NCI-H2196 (cell line): ENCODE data around the gene TFPI.
"Not testable (repeated sequence)": the region's sequence is repeated elsewhere in the genome, so short reads cannot be mapped to it uniquely, and the experiment has no call there.

Source experiments
- DNase-seq: peaks from one replicate; lab custom pipeline; 2025; ENCODE audit not compliant: unreplicated experiment; lab: John Stamatoyannopoulos, UW

TFPI gene

DNA sequence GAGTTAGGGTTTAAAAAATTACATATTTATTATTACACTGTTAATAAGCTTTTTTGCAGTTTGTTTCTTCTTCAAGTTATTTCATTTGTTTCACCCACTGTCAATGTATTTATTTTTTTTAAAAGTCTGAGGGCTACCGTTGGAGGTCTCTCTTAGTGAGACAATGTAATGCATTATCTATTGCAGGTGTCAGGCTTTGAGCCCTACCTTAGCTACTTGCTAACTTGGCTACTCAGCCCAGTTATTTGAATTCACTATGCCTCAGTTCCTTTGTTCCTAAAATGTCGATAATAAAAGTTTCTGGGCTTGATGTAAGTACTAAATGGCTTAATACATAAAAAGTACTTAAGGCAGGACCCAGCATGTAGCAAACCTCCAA lies 458 bp upstream of the TFPI start:
- no peak for DNase-seq

DNA sequence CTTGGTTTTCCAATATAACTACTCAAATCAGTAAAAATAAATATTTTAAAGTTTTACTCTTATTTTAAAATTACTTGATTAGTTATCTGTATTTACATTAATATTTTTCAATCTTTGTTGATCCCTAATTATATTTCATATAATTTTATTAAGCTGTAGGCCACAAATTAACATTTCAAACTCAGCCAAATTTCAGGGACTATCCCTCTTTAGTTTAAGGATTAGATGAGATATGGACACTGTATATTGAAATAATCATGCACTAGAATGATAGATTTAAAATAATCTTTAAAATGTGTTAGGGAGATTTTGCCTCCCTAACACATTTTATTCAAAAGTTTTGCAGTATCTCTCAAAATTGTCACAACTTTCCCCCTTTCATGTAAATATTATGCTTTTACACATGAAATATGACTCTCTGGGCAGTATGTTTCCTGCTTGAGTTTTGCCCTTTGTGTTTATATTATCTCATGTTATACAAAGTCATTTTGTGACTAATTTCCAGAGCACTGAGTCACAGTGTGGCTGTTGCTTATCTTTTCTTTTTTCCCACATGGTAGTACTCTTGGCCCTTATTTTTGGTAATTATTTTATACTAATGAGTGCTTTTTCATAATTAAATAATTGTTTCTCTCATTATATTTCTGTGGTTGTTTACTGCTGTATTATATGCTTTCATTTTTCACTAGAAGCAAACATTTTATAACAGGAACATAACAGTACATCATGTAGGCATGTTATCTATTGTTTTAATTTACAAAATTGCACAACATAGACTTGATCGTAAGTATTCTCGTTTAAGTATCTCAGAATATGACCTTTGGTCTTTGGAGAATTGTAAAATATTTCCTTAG lies 1.2 kb downstream of the TFPI start:
- DNase-seq, result no peak

GRCh38 chr2:187552381-187552780 lies 1.9 kb downstream of the TFPI start:
- DNase-seq, result no peak

DNA sequence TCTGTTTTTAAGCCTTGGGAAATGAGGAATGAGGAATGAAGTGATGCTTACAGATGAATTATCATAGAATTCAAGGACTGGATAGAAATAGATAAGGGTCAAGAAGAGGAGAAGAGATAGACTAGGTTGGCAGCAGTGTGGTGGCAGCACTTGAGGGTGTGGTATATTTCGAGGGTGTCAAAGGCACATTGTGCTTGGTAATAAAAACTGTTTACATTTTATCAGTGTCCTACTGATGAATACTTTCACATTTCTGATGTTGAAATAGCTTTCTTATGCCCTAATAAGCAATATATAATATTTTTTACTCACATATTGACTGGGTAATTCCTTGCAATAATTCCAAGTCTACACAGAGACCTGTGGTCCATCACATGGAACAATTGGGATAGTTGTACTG lies 3.4 kb downstream of the TFPI start:
- no peak for DNase-seq

GRCh38 chr2:187549951-187550555 lies 4.2 kb downstream of the TFPI start:
- no peak for DNase-seq

DNA sequence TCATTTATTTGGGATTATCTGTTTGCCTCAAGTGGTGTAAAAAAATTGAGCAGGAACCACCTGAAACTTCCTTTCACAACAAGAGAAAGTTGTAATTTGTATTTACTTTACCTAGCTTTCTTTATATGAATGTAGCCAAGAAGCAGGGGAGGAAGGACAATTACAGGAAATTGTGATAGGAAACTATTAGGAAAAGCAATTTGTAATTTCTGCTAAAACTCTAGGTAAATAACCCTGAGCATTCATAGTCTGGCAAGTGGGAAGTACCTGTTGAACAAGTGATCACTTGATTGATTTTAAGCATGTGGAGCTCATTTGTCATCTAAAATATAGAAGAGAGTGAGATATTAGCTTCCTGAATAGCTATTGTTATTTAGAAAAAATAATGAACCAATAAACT lies 5.0 kb downstream of the TFPI start:
- DNase-seq, result no peak

DNA sequence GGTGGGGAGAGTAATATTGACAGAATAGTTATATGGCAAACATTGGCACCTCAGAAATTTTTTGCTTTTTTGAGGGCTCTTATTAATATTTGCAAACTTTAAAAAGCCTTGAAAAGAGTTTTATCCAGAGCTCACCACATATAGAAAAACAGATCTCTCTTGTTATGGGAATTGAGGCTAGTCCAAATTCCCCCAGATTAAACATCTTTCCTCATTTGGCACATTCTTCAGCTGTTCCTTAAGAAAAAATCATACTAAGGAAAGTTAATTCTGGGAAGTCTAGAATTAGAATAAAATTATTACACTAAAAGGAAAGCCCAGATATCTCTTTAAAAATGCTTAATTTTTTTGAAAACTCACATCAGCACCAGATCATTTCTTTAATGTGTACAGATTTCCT lies 5.6 kb downstream of the TFPI start:
- DNase-seq, result no peak

- no peak for DNase-seq
Observed at GRCh38 chr2:187547353-187547979, 6.8 kb downstream of the TFPI start.

GRCh38 chr2:187546762-187547333 lies 7.4 kb downstream of the TFPI start:
- no peak for DNase-seq

- DNase-seq, result no peak
Observed at GRCh38 chr2:187545238-187545751, 8.9 kb downstream of the TFPI start.

- DNase-seq, result no peak
Observed at GRCh38 chr2:187544371-187545080, 9.7 kb downstream of the TFPI start.

DNA sequence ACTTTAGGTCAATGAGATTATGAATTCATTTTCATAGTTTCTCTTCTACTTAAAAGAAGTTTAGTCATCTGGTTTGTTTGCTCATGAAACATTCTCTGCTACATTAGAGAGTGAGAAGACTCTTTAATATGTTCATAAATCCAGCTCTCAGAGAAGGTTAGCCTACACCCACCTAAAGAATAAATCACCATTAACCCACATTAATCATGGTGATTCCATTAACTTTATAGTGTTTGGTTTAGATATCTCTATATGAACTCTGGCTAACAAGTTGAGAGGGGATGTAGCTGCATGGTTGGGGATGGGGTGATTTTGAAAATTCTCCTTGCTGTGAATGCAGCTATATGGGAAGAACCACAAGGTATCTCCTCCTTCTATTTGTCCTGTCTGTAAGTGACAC lies 10.7 kb downstream of the TFPI start:
- DNase-seq, result no peak

DNA sequence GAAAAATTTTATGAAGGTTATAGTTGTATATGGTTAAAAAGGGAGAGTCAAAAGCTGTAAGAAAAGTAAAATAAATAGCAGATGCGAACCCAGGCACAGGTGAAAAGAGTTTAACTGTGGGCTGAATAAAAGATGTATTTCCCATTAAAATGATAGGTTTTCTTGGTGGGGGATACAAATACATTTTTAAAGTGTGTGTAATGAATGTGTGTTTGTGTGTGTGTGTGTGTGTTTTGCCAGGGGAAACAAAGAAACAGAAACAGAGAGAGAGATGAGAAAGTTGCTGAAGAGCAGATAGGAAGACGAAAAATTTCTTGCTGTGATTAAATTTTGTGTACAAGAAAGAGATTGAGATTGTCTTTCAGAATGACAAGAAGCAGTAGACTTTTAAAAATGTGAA lies 12.1 kb downstream of the TFPI start:
- no peak for DNase-seq

- DNase-seq, result no peak
Observed at GRCh38 chr2:187541086-187542085, 12.8 kb downstream of the TFPI start.

- DNase-seq, result not testable (repeated sequence)
Observed at GRCh38 chr2:187538222-187538621, 16.0 kb downstream of the TFPI start.

DNA sequence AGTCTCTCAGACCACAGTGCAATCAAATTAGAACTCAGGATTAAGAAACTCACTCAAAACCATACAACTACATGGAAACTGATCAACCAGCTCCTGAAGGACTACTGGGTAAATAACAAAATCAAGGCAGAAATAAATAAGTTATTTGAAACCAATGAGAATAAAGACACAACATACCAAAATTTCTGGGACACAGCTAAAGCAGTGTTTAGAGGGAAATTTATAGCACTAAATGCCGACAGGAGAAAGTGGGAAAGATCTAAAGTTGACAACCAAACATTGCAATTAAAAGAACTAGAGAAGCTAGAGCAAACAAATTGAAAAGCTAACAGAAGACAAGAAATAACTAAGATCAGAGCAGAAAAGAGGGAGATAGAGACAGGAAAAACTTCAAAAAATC lies 18.9 kb downstream of the TFPI start:
- not testable (repeated sequence) for DNase-seq

DNA sequence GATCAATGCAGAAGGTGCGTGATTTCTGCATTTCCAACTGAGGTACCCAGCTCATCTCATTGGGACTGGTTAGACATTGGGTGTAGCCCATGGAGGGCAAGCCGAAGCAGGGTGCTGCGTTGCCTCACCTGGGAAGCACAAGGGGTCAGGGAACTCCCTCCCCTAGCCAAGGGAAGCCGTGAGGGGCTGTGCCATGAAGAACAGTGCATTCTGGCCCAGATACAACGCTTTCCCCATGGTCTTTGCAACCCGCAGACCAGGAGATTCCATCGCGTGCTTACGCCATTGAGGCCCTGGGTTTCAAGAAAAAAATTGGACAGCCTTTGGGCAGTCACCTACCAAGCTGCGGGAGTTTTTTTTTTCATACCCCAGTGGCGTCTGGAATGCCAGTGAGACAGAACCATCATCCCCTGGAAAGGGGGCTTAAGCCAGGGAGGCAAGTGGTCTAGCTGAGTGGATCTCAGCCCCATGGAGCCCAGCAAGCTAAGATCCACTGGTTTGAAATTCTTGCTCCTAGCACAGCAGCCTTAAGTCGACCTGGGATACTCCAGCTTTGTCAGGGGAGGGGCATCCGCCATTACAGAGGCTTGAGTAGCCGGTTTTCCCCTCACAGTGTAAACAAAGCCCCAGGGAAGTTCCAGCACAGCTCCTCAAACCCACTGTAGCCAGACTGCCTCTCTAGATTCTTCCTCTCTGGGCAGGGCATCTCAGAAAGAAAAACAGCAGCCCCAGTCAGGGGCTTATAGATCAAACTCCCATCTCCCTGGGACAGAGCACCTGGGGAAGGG lies 21.7 kb downstream of the TFPI start:
- no peak for DNase-seq

DNA sequence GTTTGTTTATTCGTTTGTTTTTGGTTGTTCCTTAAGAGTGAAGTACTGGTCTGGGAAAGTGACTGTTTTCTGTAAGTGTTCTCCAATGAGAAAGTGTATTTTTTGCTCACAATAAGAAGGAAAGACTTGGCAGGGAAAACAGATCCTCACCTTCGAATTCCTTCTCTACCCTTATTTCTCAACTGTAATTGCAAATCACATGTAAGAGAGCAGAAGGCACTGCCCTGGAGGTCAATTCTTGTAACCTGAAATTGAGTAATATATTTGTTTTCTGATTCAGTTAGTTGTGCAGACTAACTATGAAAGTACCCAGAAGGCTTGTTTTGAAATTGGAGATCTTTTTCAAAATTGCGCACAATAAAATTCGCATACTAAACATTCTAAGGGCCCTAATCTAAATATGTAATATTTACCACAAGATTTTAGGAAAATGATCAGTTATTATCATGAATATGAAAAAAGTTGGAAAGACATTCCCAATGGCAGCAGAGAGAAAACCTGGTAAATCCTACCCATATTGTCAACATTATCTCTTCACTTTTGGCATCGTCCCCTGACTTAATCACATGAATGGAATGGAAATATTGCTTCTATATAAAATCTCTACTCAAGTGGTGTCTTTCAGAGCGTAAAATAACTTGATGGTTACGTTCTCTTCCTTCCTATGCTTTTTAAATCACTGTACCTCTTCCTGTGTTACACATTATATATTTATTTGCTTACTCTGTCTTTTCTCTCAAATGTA lies 24.1 kb downstream of the TFPI start:
- no peak for DNase-seq
